ENCODE data around the gene CAMTA1.

CAMTA1 gene

DNA sequence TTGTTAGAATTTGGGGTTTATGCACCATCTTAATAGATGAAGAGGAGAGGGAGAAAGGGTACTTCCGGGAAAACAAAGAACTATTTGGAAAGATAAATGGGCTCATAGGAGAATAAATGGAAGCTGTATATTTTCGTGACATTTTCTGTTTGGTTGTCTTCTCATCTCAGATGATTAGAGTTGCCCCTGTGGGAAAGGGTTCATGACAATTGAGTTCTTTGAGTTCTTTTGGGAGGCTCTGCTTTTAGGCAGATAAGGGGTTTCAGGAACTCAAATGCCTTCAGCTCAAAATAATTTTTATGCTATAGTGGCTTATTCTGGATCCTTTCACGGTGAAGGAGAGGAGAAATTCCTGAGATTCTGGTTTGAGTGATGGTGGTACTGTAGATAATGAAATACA is 63.6 kb downstream of the CAMTA1 start:
- DNase-seq (ENCODE audit: low spot score): no peak

DNA sequence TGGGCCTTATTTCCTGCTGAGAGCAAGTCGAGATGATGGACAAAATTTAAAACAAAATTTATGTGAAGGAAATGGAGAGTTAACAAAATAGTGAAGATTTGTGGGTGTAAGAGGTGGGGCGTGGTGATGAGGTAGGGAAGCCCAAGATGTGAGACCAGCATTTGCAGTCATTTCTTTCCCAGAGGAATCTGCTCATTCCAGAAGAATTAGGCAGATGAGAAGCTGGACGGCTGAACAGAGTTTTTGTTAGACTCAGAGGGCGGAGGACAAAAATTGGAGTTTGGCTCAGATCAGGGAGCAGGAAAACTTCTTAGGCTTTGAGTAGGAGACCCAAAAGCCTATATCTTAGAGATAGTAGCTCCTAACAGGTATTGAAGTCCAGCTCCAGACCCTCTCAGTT is 65.3 kb downstream of the CAMTA1 start:
- no peak for DNase-seq (ENCODE audit: low spot score)

DNA sequence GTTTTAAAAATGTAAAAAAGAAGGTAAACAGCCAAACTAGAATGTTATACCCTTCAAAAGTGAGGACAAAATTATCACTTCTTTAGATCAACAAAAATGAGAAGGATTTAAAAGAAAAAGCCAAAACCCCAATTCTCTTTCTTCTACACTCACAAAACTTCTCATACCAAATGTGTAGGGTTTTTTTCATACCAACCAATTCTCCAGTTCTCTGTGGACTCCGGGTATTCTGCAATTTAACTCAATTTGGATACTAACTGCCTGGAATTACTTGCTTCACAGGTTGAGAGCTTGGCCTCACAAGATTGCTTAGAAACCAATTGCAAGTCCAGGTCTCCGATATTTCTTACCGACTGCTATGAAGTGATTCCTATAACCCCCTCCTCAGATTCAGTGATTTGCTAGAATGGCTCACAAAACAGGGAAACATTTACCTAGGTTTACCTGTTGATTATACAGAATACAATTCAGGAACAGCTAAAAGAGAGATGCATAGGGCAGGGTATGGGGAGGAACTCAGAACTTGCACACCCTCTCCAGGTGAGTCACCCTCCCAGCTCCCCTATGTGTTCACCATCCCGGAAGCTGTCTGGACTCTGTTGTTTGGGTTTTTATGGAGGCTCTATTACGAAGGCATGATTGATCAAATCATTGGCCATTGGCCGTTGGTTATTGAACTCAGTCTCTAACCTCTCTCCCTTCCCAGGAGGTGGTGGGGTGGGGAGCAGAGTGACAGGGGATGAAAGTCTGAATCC is 67.1 kb downstream of the CAMTA1 start:
- DNase-seq (ENCODE audit: low spot score): no peak

DNA sequence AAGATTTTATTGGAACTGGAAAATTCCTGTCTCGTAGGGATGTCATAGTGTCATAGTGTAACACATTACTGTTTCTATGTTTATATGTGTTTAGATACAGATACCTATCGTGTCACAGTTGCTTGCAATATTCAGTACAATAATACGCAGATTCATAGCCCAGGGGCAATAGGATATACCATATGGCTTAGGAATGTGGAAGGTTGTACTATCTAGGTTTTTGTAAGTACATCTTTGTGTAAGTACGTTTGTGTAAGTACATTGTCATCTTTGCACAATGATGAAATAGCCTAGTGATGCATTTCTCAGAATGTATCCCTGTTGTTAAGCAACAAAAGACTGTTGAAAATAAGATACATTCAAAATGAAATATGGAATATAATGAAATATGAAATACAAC is 68.9 kb downstream of the CAMTA1 start:
- DNase-seq (ENCODE audit: low spot score): no peak

DNA sequence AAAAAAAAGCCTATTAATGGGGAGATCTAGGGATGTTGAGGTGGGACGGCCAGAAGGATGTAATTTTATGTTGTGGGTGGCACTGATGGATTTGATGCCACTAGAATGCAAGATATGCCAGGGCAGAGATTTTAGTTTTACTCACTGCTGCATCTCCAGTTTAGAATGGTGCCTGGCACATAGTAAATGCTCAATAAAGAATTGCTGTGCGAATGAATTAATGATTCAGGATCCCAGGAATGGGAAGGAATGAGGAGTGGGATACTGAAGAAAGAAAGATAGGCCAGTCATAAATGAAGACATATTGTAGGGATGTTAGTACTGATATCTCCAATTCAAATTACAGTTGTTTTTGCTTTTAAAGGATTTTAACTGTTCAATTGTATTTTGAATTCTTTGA is 72.6 kb downstream of the CAMTA1 start:
- DNase-seq (ENCODE audit: low spot score): no peak

DNA sequence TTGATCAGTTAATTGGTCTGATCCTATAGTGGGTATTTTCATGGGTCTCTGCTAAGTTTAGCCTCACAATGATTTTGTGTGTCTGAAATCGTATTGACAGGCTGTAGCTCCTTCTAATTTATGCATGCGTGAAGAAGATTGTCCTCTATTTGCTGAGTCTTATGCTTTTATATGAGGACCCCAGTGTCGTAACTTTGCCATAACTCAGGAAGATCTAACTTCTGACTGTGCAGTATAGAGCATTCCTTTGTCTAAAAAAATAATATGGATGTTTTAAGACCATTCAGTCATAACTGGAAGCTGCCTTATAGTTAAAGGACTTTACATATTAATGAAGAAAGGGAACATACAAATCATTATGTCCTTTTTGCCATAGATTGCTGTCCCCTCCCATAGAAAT is 73.3 kb downstream of the CAMTA1 start:
- no peak for DNase-seq (ENCODE audit: low spot score)

DNA sequence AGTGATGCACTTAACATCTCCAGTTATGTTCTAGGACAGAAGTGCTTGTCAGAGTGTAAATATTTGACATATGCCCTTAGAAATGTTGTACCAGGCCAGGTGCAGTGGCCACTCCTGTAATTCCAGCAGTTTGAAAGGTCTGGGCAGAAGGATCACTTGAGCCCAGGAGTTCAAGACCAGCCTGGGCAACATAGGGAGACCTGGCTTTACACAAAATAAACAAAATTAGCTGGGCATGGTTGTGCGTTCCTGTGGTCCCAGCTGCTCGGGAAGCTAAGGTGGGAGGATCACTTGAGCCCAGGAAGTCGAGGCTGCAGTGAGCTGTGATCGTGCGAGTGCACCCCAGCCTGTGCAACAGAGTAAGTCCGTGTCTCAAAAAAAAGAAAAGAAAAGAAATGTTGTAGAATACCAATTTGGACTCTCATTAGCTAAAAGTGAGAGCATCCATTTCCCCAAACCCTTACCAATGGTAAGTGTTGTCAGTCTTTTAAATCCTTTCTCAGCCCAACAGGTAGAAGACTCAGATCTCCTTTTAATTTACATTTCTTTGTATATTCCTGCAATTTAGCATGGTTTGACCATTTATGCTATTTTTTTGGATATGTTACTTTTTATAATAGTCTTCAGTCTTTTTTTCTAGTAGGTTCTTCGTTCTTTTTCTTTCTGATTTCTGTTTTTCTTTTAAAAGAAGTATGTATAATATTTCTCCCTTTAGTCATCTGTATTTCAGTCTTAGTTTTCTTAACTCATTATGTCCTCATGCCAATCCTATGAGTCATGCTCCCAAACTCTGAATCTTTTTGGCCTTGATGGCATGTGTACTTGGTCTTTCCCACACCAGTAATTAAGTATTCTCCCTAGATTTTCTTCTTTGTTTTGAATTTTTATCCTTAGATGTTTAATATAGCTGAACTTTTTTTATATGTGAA is 74.4 kb downstream of the CAMTA1 start:
- no peak for DNase-seq (ENCODE audit: low spot score)

- no peak for DNase-seq (ENCODE audit: low spot score)
These were observed 75.1 kb downstream of the CAMTA1 start for GRCh38 chr1:6860401-6860800.

DNA sequence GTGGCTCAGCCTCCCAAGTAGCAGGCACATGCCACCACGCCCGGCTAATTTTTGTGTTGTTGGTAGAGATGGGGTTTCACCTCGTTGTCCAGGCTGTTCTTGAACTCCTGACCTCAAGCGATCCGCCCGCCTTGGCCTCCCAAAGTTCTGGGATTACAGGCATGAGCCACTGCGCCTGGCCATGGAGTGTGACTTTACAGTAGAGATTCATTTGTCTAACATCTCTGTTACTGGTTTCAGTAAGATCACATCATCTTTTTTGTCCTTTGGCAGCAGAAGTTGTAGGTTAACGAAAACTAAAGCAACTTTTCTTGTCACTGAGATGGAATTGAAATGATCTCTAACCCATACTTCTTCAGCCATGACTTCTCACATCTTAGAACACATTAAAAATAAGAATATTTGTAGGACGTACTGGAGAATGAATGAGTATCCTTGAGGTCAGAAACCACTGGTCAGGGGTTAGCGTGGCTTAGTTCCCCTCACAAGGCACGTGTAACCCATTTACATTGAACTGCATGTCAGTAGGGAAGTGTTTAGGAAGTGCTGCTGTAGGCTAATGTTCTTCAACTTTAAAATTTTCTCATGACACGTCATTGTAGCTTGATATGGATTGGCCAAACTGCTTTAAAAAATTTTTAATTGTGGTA is 75.9 kb downstream of the CAMTA1 start:
- no peak for DNase-seq (ENCODE audit: low spot score)

GRCh38 chr1:6862906-6863305 is 77.7 kb downstream of the CAMTA1 start:
- no peak for DNase-seq (ENCODE audit: low spot score)

DNA sequence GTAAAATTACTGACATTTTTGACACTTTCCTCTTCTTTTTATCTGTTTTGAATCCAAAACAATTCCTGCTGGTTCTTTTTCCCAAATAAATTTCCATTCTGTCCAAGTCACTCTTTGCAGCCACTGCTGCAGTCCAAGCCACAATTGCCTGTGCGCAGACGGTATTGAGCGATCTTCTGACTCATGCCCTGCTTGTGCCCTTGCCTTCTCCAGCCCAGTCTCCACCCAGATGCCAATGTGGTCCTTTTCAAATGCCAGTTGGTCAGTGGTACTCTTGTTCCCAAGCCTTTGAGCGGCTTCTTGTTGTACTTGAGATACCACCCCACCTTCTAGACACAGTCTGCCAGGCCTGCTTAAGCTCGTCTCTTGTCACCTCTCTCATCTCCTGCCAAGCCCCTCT is 78.9 kb downstream of the CAMTA1 start:
- no peak for DNase-seq (ENCODE audit: low spot score)

- DNase-seq (ENCODE audit: low spot score): no peak
These were observed 81.6 kb downstream of the CAMTA1 start for GRCh38 chr1:6866825-6867224.

DNA sequence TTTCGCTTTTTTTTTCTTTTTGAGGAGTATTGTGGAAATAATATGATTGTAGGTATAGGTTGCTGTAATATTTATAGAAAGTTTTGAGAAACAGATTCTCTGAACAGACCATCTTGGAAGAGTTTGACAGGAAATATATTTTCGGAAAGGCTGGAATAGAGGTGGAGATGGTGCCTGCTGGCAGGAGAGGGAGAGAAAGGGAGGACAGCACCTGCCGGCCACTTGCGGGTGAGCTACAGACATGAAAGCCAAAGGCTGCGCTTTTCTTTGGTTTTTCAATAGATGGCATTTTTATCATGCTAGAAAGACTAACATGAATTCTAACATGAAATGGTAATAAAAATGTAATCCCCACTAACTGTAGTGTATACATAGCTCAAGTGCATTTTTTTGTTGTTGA is 82.1 kb downstream of the CAMTA1 start:
- DNase-seq (ENCODE audit: low spot score): no peak

DNA sequence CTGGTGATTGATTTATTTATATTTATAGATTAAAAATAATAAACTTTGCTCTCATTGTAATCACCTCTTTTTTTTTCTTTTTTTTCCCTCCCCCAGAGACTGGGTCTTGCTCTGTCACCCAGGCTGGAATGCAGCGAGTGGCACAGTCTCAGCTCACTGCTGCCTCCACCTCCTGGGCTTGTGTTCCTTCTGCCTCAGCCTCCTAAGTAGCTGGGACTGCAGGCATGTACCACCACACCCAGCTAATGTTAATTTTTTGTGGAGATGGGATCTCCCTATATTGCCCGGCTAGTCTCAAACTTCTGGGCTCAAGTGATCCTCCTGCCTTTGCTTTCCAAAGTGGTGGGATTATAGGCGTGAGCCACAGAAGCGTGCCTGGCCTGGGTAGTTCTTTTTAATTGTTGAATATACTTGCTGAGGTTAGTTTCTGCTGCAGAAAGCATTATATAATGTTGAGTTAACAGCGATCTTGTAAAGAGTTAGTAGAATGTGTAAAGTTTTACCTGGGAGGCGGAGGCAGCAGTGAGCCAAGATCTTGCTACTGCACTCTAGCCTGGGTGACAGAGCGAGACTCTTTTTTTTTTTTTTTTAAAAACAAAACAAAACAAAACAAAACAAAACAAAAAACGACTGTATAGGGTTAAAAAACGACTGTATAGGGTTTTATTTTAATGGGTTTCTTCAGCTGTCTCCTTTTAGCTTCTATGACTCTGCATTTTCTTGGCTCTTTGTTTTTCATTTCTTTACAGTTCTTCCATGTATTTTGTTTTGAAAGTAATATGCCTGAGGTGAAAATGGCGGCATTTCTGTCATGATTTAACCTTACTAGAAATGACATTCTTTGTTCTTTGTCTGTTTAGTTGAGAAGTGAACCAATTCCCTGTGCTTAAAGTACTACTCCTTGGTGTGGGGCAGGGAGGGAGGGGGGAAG is 82.7 kb downstream of the CAMTA1 start:
- no peak for DNase-seq (ENCODE audit: low spot score)

DNA sequence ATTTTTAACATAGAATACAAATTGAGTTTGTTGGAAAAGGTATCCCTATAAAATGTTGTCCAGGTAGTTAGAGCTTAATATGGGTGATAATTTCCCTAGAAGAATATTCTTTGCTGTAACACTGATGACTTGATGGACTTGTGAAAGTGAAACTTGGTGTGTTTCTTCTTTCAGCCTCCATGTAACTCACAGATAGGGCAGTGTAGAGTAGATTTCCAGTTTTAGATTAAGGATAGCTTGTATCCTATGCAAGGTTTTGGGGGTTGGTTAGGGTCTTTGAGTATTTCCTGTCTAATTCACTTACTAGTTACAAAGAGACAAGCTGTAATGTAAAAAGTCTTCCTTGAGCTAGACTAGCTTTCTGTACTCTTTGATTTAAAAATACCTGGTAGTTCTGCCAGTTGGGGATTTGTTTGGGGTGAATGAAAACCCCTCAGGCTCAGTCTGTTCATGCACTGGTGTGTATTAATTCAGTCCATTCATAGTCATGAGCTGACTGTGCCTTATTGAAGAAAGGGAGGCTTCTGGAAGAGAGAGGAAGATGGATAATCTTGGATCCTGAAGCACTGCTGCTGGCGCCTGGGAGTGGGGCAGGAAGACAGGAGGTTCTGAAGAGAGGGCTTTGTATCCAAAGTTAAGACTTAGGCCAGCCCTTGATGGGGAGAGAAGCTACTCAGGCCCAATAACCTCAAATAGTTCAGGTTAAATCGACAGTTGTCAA is 83.6 kb downstream of the CAMTA1 start:
- DNase-seq (ENCODE audit: low spot score): peak; percentile 68

GRCh38 chr1:6869545-6869944 is 84.3 kb downstream of the CAMTA1 start:
- peak; percentile 22 for DNase-seq (ENCODE audit: low spot score)

- DNase-seq (ENCODE audit: low spot score): peak; percentile 81
These were observed 84.8 kb downstream of the CAMTA1 start for GRCh38 chr1:6870086-6870485.

- peak; percentile 26 for DNase-seq (ENCODE audit: low spot score)
These were observed 85.3 kb downstream of the CAMTA1 start for GRCh38 chr1:6870571-6870970.

- DNase-seq (ENCODE audit: low spot score): no peak
These were observed 86.2 kb downstream of the CAMTA1 start for GRCh38 chr1:6871300-6871972.

- no peak for DNase-seq (ENCODE audit: low spot score)
These were observed 87.5 kb downstream of the CAMTA1 start for GRCh38 chr1:6872573-6873261.

Data from pons (tissue), 1 donor.